GF-D8 (cell line): ENCODE measurements around the gene NUAK2.
"Not testable (repeated sequence)": the region's sequence is repeated elsewhere in the genome, so short reads cannot be mapped to it uniquely, and the experiment has no call there.

ENCODE experiments used
- DNase-seq: peaks from one replicate; lab custom pipeline; 2025; lab: John Stamatoyannopoulos, UW

Gene NUAK2

DNA sequence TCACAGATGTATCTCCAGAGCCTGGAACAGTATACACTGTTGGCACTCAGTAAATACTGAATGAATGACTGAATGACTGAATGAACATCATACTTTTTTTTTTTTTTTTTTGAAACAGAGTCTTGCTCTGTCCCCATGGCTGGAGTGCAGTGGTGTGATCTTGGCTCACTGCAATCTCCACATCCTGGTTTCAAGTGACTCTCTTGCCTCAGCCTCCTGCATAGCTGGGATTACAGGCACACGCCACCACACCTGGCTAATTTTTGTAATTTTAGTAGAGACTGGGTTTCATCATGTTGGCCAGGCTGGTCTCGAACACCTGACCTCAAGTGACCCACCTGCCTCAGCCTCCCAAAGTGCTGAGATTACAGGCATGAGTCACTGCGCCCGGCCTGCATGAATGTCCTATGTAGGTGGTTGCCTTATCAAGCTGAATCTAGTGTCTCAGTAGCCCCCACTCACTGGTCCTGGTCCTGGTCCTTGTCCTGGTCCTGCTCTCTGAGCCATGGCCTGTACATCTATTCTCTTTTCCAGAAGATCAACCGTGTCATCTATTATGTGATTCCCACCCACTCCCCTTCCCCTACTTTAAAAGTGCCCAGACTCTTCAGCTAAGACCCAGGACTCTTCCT lies 23.9 kb downstream of the NUAK2 start:
- DNase-seq = not testable (repeated sequence)

DNA sequence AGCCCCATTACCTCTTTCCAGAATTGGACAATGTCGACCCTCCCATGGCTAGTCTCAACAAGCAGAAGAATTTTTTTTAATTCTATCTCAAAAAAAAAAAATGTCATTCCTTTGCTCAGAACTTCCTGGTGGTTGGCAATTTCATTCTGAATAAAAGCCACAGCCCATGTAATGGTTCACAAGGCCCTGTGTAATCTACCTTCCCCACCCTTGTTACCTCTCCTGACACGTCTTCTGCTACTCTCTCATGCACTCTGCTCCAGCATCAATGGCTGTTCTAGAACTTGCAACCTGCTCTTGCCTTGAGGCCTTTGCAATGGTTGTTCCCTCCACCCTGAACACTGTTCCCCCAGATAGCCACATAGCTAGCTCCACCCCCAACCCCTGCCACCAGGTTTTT lies 25.4 kb downstream of the NUAK2 start:
- no peak for DNase-seq

DNA sequence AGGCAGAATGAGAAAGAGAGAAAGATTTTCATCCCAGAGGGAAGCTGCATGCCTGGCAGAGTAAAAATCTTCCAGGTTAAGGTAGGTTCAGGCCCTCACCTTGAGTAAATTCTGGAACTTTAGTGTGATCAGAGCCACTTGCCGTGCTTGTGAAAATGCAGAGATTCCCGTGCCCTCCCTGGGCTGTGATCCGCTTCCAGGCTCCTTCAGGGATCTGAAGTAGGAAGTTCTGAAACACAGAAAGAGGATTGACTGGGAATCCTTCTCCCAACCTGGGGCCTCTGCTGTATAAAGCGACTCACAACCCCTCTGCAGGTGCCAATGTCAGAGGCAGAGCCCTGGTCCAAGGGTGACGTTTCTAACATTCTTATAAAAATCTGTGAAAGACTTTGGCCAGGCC lies 26.6 kb downstream of the NUAK2 start:
- DNase-seq = no peak

DNA sequence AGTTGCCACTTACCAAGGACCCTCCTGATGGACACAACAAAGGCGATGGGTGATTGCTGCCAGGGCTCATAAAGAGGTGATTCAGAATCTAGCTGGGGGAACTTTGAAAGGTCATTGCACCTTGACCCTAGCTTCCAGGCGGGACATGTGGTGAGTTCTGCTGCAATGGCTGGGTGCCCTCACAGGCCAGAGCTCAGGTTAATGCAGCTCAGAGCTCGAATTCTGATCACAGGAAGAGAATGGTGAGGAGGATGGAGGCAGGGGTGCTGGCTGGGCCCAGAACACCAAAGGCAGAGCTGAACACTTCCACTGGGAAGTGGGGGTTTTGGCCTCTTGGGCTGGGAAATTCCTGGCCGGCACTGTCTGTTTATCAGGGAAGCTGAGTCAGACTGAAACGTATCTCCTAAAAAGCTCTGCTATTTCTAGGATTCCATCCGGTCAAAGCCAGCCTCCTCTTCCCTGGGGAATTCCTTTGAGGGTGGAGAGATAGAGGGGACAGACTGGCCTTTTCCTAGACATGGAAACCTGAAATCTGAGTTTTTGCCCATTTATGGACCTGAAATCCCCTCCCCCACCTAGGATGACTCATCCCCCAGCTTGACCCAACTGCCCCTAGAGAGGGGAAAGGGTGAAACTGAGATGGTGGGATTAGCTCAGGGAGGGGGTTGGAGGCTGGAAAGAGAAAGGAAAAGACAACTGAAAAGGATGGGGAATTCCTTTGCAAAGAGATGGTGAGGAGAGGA lies 27.2 kb downstream of the NUAK2 start:
- DNase-seq = no peak

DNA sequence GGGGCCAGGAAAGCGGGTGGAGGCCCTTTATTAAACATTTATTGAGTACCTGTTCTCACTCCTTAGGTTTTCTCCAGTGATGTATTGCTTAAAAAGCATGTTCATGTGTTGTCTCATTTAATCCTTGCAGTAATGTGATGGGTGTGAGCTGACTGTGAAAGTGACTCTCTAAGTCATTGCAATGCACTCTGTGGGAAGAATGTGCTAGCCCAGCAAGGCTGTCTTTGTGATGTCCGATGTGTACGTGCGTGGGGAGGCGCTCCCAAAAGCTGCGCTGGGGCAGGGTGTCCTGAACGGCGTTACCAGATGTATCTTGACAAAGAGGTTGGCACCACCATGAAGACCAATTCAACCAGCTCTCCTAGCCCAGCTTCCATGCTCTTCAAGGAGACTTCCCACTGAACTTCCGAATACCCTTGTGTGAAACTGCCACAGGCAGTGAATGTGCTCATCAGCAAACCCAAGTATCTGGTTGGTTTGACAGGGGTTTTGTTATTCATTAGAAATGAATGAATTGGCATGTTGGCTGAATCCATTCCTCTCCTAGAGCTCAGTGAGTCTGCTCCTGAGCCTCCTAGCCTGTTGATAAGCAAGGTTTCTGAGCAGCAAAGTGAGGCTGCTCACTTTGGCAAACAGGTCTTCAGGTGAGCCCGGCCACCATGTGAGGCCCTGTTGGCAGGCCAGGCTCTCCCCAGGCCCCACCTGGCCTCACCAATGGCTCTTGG lies 28.0 kb downstream of the NUAK2 start:
- no peak for DNase-seq

DNA sequence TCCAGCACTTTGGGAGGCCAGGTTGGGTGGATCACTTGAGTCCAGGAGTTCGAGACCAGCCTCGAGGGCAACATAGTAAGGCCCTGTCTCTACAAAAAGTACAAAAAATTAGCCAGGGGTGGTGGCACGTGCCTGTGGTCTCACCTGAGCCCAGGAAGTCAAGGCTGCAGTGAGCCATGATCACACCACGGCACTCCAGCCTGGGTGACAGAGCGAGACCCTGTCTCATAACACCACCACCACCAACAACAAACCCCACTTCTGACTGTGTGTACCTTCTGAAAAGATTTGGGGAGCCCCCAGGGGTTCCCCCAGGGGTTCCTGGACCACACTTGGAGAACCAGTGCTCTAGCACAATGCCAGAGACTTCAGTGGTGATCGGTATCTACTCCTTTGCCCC lies 29.9 kb downstream of the NUAK2 start:
- DNase-seq = no peak

DNA sequence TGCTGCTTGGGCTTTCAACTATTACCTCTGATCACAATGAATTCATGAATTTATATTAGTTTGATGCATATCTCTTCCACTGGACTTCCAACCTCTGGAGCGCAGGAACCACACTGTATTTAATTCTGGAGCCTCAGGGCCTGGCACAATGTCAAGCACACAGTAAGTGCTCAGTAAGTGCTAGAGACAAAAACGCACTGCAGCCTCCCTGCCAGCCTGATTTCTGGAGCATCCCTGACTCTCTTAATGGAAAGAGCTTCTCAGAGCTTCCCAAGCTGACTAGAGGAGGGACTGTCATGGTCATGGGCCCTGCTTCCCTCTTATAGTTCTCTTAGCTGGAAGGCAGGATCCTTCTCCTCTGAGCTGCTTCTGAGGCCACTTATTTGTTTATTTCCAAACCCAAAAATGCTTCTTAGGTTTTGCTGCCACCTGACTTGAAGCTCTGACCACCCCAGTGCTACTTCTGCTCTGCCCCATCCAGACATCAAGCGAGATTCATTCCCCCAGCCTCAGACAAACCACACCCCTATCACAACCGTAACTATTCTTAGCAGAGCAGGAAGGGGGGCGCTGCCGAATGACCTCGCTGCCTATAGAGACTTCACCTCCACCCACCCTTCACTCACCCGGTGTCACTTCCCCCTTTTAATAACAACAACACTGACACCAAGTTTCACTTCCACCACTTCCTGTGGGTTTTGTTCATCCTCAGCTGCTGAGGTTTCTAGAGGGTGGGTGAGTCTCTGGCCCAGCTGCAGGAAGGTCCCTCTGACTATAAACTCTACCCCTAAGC lies 33.6 kb downstream of the NUAK2 start:
- DNase-seq = peak; percentile 93

DNA sequence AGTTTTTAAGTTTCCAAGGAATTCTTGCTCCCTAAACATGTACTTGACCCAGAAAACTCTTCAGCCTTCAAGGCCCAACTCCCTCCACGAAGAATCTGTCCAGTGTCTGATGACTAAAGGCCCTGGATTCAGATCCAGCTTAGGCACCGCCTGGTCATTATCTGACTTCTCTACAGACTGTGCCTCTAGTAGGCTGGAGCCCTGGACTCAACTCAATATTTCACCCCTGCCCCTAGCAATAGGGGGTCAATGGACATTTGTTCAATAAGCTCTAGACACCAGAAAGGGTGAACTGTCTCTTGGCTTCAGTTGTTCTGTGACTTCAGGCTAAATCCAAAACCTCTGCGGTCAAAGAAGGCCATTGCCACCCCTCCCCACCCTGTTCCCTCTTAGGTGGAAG lies 34.5 kb downstream of the NUAK2 start:
- no peak for DNase-seq

DNA sequence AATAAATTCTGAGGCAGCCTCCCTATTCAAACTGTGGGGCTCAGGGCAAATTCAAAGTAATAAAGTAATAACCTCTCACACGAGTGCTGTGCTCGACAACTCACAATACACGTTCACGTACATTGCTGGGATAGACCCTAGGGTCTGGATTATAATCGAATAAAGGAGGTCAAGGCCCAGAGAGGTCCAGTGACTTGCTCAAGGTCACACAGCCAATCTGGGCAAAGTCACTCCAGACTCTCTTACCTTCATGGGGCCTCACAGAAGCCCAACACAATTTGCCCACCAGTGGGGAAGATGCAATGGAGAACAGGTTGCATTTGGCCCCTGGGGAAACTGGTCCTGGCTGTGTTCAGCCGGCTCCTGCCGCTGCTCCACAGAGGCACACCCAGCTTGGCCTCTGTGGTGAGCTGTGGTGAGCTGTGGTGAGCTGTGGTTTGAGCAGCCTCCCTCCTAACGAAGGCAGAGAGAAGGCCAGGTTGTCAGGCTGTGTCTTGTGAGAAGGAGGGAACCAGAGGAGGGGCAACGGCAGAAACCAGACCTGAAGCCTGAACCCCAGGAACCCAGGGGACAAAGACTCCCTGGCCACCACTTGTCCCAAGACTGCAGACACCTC lies 35.1 kb downstream of the NUAK2 start:
- peak; percentile 52 for DNase-seq

DNA sequence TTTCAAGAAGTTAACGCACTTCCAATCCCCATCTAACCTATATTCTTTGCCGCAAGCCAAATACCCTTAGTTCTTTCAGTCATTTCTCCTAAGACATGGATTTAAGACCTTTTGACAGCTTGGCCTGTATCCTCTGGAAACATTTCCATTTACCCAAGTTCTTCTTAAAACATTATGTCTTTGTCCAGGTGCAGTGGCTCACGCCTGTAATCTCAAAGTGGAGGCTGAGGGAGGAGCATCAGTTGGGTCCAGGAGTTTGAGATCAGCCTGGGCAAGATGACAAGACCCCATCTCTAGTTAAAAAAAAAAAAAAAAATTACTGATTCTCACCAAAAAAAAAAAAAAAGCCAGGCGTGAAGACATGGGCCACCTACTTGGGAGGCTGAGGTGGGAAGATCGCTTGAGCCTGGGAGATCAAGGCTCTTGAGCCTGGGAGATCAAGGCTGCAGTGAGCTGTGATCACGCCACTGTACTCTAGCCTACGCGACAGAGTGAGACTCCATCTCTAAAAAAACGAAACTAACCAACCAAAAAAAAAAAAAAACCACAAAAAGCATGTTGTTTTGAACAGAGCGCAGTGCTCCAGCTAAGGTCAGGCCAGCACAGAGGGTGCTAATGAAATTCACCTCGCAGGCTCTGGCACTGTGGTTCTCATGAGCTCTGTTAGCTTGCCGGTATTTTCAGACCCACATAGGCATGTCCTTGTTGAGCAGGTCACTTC lies 36.0 kb downstream of the NUAK2 start:
- DNase-seq = no peak

DNA sequence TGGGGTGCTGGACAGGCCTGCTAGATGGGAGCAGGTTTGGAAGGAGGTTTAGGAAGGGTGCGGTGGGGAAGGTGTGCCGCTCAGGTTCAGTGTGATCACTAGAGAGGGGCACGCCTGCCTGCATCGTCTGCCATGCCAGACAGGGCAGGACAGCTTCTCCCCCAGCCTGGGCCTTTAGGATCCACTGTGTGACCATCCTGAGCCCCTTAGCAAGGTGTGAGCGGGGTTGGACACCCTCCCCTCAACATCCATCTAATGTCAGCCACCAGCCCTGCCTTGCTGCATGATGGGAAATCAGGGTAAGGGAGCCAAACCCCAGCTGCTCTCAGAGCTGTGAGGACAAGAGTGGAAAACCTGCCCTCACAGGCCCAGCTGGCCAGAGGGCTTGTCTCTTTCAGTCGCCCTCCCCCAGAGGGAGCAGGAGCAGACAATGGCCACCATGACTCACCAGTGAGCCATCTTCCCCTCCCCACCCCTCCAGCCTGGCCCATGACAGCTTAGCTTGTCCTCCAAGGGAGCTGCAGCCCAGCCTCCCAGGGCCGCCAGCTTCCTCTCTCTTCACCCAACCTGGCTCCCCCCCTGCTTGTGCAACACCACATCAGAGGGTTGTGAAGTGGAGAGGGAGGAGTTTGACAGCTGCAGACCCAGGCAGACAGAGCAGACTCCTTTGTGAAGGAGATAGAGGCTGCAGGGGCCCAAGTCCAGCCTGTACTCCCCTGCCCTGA lies 37.0 kb downstream of the NUAK2 start:
- DNase-seq = peak; percentile 85

DNA sequence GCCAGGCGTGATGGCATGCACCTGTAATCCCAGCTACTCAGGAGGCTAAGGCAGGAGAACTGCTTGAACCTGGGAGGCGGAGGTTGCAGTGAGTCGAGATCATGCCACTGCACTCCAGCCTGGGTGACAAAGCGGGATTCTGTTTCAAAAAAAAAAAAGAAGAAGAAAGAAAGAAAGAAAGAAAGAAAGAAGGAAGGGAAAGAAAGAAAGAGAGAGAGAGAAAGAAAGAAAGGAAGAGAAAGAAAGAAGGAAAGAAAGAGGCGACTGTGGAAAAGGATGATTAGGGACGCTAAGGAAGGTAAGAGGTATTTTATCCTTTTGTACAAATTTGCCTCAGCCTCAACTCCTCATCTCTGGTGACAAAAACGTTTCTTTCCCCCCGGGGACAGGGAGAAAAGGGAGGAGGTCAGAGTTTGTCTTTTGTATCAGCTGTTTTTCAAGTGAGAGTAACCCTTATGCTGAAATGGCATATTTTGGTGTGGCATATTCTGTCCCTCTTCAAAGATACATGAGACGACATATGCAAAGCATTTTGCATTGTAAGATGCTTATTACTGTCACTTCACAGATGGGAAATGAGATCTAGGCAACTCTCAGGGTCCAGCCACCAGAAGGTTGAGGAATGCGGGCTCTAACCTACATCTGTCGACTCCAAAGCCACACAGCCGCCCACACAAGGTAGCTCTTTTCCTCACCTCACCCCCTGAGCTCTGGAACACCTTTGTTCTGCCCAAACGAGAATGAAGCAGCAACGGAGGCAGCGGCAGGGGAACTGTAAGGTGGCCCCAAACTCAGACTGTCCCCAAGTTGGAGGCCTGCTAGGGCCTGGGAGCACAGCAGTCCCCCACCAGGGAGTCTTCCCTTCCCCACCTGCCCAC lies 38.0 kb downstream of the NUAK2 start:
- no peak for DNase-seq

DNA sequence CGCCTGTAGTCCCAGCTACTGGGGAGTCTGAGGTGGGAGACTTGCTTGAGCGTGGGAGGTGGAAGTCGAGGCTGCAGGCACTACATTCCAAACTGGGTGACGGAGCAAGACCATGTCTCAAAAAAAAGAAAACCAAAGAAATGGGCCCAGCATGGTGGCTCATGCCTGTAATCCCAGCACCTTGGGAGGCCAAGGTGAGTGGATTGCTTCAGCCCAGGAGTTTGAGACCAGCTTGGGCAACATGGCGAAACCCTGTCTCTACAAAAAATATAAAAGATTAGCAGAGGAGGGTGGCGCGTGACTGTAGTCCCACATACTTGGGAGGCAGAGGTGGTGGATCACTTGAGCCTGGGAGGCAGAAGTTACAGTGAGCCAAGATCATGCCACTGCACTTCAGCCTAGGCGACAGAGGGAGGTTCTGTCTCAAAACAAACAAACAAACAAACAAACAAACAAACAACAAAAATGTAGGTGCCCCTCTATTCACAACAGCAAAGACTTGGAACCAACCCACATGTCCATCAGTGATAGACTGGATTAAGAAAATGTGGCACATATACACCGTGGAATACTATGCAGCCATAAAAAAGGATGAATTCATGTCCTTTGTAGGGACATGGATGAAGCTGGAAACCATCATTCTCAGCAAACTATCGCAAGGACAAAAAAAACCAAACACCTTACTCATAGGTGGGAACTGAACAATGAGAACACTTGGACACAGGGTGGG lies 40.7 kb downstream of the NUAK2 start:
- not testable (repeated sequence) for DNase-seq

DNA sequence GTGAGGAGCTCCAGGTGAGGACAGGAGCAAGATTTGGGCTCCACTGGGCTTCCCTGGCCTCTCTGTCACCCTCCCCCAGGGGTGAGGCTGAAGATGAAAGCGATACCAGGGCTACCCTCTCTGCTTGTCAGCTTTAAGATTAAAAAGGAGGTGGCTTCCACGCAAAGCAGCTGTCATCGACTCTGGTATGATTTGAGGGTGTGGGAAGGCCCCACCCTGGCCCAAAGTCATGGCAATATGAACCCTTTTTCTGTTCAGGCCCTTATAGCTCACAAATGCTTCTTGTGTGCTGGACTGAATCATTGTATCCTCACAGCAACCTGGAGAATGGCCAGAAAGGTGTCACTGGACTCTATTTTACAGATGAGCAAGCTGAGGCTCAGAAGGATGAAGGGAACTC lies 41.6 kb downstream of the NUAK2 start:
- DNase-seq = no peak

DNA sequence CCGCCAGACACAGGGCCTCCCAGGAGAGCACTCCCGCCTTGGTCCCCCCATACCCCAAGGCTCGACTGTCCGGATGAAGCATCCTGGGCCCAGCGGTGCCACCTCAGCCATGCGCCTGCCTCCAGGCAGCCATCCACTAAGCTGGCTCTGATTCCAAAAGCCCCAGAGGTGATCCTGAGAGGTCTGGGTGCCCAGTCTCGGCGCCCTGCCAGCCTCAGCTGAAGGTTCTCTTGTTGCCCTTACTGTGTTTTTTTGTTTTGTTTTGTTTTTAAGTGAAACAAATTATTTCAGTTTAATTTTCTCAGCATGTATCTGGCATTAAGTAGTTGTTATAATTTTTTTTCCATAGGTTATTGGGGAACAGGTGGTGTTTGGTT lies 44.9 kb downstream of the NUAK2 start:
- no peak for DNase-seq

DNA sequence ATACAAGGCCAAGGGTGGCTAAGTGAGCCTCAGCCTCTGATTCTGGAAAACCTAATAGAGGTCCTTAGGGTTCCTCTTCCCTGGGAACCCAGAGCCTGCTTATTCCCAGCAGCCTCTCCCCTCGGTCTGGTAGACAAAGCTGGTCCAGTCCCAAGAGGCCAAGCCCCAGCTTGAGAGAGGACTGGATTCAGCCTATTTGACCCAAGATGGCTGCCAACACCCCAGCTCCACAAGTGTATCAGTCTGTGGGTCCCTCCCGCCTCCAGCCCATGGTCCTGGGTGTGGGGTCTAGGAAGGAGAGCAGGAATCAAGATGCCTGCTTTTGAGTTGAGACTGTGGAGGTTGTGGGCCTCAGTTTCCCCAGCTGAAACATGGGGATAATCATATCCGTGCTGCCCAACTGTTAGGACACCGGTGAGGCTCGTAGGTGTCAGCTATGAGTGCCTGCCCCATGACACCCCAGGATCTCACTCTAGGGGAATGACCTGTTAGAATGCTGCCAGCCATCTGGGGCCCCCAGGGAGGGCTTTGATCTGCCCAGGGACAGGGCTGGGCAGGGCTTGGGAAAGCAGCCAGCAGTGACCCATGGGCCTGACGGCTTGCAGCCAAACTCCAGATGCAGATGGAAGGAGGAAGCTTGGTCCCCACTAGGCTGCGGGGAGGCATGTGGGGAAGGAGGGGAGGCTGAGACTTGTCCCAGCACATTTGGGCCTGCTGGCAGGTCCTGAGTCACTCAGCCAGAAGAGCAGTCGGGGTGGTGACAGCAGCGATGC lies 45.4 kb downstream of the NUAK2 start:
- no peak for DNase-seq

DNA sequence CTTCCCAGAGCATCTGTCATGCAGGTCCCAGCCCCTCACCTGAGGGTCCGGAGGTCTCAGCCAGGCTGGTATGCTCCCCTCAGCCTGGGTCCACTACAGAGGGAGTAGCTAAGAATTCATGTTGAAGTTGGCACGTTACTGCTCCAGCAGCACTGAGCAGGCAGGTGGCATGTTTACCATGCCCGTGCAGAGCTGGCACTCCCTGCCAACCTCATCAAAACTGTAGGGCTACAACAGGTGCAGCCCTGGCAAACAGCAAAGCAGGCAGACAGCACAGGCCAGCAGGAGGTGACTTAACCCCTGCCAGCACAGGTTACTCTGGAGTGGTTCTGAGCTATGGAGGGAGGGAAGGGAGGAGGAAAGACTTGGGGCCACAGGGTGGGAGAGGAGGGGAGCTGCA lies 46.4 kb downstream of the NUAK2 start:
- DNase-seq = no peak

DNA sequence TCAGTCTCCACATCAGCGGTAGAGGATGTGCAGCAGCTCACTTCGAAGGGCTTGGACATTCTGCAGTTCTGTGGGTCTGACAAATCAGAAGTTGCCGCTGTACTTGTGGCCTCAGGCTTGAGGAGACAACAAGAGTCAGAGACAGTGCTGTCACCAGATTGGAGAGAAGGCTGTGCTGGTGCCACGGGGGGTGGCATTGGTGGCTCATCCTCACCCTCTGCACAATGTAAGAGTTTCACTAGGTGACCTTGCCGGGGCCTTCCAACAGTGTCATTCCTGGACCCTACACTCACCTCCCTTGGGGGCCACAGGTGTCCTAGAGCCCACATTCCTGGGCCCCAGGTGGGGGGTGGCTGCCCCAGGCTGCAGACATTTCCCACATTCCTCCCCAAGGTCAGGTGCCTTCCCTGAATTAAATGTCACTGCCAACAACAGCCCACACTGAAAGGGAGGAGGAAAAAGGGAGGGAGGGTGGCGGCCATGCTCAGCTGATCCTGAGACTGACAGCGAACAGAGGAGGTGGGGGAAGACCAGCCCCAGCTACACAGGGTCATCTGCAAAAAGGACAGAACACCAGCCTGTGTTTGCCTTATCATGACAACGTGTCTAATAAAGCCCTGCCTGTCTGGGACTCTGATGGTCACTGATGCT lies 47.4 kb downstream of the NUAK2 start:
- no peak for DNase-seq
